ENCODE data around the gene C11orf16. TPM values are rescaled to one million over a fixed set of nuclear protein-coding genes. Genes with fewer than 3 reads are reported as not detected.

Gene C11orf16
- total RNA-seq, 1 donor from 2014 or later, result not detected

DNA sequence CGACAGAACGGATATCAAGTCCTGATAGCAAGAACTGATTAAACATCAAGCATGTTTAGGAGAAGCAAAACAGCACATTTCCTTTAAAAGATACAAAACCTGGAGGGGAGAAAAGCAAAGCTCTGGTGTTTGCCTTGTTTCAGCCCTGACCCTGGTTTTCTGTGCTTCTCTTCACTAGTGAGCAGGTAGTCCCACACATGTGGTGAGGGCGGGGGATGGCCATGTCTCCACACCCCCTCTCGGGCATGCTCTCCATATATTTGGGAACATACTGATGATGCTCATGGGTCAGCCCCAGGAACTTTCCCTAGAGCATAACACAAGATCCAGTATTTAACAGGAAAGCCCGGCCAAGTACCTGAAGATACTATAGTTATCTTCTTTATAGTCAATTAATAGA is 10.1 kb downstream of the C11orf16 start:
- H3K4me3 ChIP-seq (ENCODE audit: low read length in 3 of 3), result no peak overlapping the region
- no peak overlapping the region for H3K27ac ChIP-seq (ENCODE audit: low read depth, low read length)
- H3K9me3 ChIP-seq (ENCODE audit: control insufficient read depth in 3 of 3, low read length in 3 of 3), result no peaks in the 10 kb centered on the region
- H3K27me3 ChIP-seq (ENCODE audit: control insufficient read depth in 3 of 3, insufficient read depth in 3 of 3, low read length in 3 of 3), result no peaks in the 10 kb centered on the region
- no peak overlapping the region for H3K9ac ChIP-seq (ENCODE audit: low read depth in 1 of 3, low read length in 3 of 3)
- H3K4me1 ChIP-seq (ENCODE audit: control insufficient read depth in 3 of 3, insufficient read depth in 3 of 3, low read length in 3 of 3), result no peaks in the 10 kb centered on the region
- peaks cover 25 to 48% (median 32%) of the 10 kb centered on the region in 3 donors for H3K36me3 ChIP-seq (ENCODE audit: control insufficient read depth in 3 of 3, insufficient read depth in 3 of 3, low read length in 3 of 3)

DNA sequence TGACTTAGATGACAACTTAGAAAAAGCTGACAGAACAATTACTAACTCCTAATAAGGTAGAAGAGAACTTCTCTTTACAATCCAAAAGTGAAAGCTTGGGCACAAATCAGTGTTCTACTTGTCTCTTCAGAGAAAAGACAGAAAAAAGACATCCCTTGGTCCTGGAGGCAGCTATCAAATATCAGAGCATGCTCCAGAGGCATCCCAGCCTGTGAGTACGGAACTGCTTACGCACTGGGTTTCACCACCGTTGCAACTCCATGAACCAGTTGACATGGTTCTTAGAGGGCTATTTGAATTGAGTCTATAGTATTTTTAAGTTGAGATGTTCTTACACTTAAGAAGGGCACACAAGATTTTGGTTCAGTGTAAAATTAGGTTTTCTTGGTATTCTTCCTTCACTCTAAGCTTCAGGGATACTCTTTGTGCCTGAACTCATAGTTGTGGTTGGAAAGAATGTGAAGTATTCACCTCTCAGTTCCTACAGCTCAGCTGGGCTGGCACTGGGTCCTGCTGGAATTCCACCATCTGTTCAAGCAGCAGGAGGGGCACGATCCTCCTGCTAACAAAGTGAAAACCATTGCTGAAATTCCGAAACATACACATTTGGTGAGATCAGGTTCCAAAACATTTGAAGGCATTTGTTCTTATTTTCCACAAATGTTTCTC is 15.5 kb downstream of the C11orf16 start:
- peak overlapping the region in 2 of 3 donors; percentile 11 to 21 for H3K9ac ChIP-seq (ENCODE audit: low read depth in 1 of 3, low read length in 3 of 3)
- peak overlapping the region; percentile 58 for H3K27ac ChIP-seq (ENCODE audit: low read depth, low read length)
- H3K9me3 ChIP-seq (ENCODE audit: control insufficient read depth in 3 of 3, low read length in 3 of 3), result no peaks in the 10 kb centered on the region
- H3K27me3 ChIP-seq (ENCODE audit: control insufficient read depth in 3 of 3, insufficient read depth in 3 of 3, low read length in 3 of 3), result no peaks in the 10 kb centered on the region
- peaks cover 10 to 30% (median 22%) of the 10 kb centered on the region in 3 donors for H3K4me1 ChIP-seq (ENCODE audit: control insufficient read depth in 3 of 3, insufficient read depth in 3 of 3, low read length in 3 of 3)
- peaks cover 30 to 45% (median 39%) of the 10 kb centered on the region in 3 donors for H3K36me3 ChIP-seq (ENCODE audit: control insufficient read depth in 3 of 3, insufficient read depth in 3 of 3, low read length in 3 of 3)
- H3K4me3 ChIP-seq (ENCODE audit: low read length in 3 of 3), result peak overlapping the region in 2 of 3 donors; percentile 12 to 20

DNA sequence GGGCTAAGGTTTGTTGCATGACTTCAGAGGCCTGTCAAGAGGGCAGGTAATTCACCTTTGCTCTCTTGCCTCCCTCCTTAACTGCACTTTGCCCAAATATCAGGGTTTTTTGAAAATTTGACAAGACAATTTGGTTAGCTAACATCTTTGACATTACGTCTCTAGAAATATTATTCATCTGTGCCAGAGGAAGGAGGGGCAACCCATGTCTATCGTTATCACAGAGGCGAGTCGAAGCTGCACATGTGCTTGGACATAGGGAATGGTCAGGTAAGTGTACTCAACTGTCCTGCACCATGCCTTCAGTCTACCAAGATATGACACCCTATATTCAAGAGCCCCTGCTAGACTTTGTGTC is 18.1 kb downstream of the C11orf16 start:
- no peaks in the 10 kb centered on the region for H3K27me3 ChIP-seq (ENCODE audit: control insufficient read depth in 3 of 3, insufficient read depth in 3 of 3, low read length in 3 of 3)
- peaks cover 11 to 26% (median 22%) of the 10 kb centered on the region in 3 donors for H3K36me3 ChIP-seq (ENCODE audit: control insufficient read depth in 3 of 3, insufficient read depth in 3 of 3, low read length in 3 of 3)
- peak overlapping the region in 1 of 3 donors; percentile 2 for H3K4me3 ChIP-seq (ENCODE audit: low read length in 3 of 3)
- no peak overlapping the region for H3K27ac ChIP-seq (ENCODE audit: low read depth, low read length)
- peak overlapping the region in 1 of 3 donors; percentile 34 for H3K9ac ChIP-seq (ENCODE audit: low read depth in 1 of 3, low read length in 3 of 3)
- H3K9me3 ChIP-seq (ENCODE audit: control insufficient read depth in 3 of 3, low read length in 3 of 3), result no peaks in the 10 kb centered on the region
- peaks cover 19 to 42% (median 22%) of the 10 kb centered on the region in 3 donors for H3K4me1 ChIP-seq (ENCODE audit: control insufficient read depth in 3 of 3, insufficient read depth in 3 of 3, low read length in 3 of 3)

DNA sequence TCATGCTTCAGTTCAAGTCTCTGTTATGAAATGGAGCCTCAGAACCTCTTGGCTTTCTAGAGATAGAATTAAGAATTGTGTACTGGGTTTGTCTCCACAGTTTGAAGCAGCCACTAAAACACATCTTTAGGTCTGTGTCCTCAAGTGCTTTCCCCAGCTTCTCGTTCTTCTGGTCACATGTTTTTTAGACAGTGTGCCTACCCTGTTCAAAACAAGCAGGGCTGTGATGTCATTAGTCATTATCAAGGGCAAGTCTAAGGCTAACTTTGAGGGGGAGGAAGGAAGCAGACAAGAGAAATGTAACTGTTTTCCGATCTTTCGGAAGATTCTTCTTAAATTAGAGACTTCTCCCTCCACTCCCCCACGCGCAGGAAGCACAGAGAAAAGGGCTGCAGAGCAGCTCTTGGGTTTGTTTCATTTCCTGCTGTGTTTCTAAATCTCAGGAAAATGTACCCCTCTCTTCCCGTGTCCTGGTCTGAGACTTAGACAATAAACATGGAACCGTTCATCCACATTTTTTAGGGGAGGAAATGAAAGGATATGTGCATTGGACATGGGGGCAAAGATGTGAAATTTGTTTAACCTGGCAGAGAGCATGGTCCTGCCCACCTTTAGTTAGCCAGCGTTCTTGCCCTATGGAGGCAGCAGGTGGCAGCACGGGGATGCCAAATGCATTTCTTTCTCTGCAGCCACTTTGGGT is 18.6 kb downstream of the C11orf16 start:
- Histone ChIP-seq H3K27me3 (ENCODE audit: control insufficient read depth in 3 of 3, insufficient read depth in 3 of 3, low read length in 3 of 3) (no peaks in the 10 kb centered on the region), H3K27ac (ENCODE audit: low read depth, low read length) (peak overlapping the region; percentile 25), H3K36me3 (ENCODE audit: control insufficient read depth in 3 of 3, insufficient read depth in 3 of 3, low read length in 3 of 3) (peaks cover 9 to 21% (median 18%) of the 10 kb centered on the region in 3 donors), H3K9ac (ENCODE audit: low read depth in 1 of 3, low read length in 3 of 3) (peak overlapping the region in 1 of 3 donors; percentile 34), H3K4me1 (ENCODE audit: control insufficient read depth in 3 of 3, insufficient read depth in 3 of 3, low read length in 3 of 3) (peaks cover 19 to 42% (median 22%) of the 10 kb centered on the region in 3 donors), H3K9me3 (ENCODE audit: control insufficient read depth in 3 of 3, low read length in 3 of 3) (no peaks in the 10 kb centered on the region), H3K4me3 (ENCODE audit: low read length in 3 of 3) (peak overlapping the region in 1 of 3 donors; percentile 2)

DNA sequence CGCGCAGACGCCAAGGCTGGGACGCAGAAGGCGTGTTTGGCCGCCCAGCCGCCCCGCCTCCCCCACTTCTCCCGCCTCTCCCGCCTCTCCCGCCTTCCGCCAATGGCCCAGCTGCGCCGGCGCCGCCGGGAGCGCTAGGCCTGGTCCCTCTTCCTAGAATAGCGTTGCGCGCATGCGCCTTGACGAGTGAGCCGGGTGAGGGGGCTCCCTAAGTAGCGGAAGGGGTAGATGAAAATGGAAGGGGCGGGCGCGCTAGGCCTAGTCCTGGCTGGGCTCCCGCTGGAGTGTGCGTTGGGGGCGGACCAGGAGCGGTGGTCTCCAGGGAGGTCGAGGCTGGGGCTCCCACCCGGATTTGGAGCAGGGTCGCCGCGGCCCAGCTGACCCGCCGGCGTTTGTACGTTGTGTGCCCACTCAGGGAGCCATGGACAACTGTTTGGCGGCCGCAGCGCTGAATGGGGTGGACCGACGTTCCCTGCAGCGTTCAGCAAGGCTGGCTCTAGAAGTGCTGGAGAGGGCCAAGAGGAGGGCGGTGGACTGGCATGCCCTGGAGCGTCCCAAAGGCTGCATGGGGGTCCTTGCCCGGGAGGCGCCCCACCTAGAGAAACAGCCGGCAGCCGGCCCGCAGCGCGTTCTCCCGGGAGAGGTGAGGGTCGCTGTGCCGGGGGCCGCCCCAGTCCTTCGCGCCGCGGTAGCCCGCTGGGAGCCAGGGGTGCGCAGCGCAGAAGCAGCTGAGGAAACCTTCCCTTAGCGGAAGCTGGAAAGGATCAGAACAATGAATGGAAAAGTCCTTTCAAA is 21.5 kb downstream of the C11orf16 start, which contains the start of gene AKIP1:
AKIP1 (plus strand) TSS at position 161 of the 795 bp plus-strand sequence; CDS start at position 422, 261 bp downstream.
- H3K27me3 ChIP-seq (ENCODE audit: control insufficient read depth in 3 of 3, insufficient read depth in 3 of 3, low read length in 3 of 3), result no peaks in the 10 kb centered on the region
- H3K27ac ChIP-seq (ENCODE audit: low read depth, low read length), result peak within 1 kb of the TSS; percentile 82
- peaks cover 3 to 9% (median 4%) of the 10 kb centered on the region in 3 donors for H3K36me3 ChIP-seq (ENCODE audit: control insufficient read depth in 3 of 3, insufficient read depth in 3 of 3, low read length in 3 of 3)
- peak within 1 kb of the TSS; percentile 82 to 93 (median 91) for H3K9ac ChIP-seq (ENCODE audit: low read depth in 1 of 3, low read length in 3 of 3)
- no peaks in the 10 kb centered on the region for H3K9me3 ChIP-seq (ENCODE audit: control insufficient read depth in 3 of 3, low read length in 3 of 3)
- H3K4me1 ChIP-seq (ENCODE audit: control insufficient read depth in 3 of 3, insufficient read depth in 3 of 3, low read length in 3 of 3), result peaks cover 12 to 29% (median 12%) of the 10 kb centered on the region in 3 donors
- H3K4me3 ChIP-seq (ENCODE audit: low read length in 3 of 3), result peak within 1 kb of the TSS; percentile 84 to 95 (median 90)

DNA sequence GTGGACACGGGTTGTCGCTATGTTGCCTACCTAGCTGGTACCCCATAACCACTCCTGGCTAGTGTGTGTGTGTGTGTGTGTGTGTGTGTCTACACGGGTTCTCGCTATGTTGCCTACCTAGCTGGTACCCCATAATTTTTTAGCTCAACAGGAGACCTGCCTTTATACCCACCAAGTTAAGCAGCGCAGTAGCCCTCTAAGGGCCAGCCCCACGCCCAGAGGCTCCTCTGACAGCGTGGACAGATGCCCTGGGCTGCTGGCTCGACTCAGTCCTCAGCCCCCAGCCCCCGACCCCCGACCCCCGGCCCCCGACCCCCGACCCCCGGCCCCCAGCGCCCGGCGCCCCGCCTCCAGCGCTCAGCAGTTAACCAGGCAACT is 22.1 kb downstream of the C11orf16 start:
- Histone ChIP-seq H3K4me3 (ENCODE audit: low read length in 3 of 3) (peak overlapping the region; percentile 79 to 82 (median 80)), H3K27ac (ENCODE audit: low read depth, low read length) (no peak overlapping the region), H3K9me3 (ENCODE audit: control insufficient read depth in 3 of 3, low read length in 3 of 3) (no peaks in the 10 kb centered on the region), H3K36me3 (ENCODE audit: control insufficient read depth in 3 of 3, insufficient read depth in 3 of 3, low read length in 3 of 3) (peaks cover 3 to 8% (median 4%) of the 10 kb centered on the region in 3 donors), H3K4me1 (ENCODE audit: control insufficient read depth in 3 of 3, insufficient read depth in 3 of 3, low read length in 3 of 3) (peaks cover 12 to 29% (median 12%) of the 10 kb centered on the region in 3 donors), H3K9ac (ENCODE audit: low read depth in 1 of 3, low read length in 3 of 3) (peak overlapping the region; percentile 71 to 82 (median 74)), H3K27me3 (ENCODE audit: control insufficient read depth in 3 of 3, insufficient read depth in 3 of 3, low read length in 3 of 3) (no peaks in the 10 kb centered on the region)

DNA sequence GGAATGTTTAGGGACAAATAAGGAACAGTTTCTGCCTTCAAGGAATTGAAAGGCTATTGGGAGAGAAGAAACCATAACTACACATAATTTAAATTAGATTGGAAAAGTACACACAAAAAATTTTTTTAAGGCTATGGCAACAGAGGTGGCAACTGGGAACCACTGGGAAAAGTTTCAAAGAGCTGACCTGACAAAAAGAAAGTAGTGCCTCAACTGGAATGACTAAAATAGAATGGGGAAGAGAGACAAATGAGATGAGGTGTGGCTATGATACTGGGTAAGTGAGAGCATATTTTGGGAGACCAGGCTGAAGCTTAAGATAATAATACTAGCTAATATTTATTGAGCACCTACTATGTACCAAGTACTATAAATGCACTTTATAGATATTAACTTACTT is 24.6 kb downstream of the C11orf16 start:
- Histone ChIP-seq H3K36me3 (ENCODE audit: control insufficient read depth in 3 of 3, insufficient read depth in 3 of 3, low read length in 3 of 3) (no peaks in the 10 kb centered on the region), H3K4me3 (ENCODE audit: low read length in 3 of 3) (no peak overlapping the region), H3K27me3 (ENCODE audit: control insufficient read depth in 3 of 3, insufficient read depth in 3 of 3, low read length in 3 of 3) (no peaks in the 10 kb centered on the region), H3K9me3 (ENCODE audit: control insufficient read depth in 3 of 3, low read length in 3 of 3) (no peaks in the 10 kb centered on the region), H3K27ac (ENCODE audit: low read depth, low read length) (no peak overlapping the region), H3K4me1 (ENCODE audit: control insufficient read depth in 3 of 3, insufficient read depth in 3 of 3, low read length in 3 of 3) (peaks cover 2 to 15% (median 9%) of the 10 kb centered on the region in 3 donors), H3K9ac (ENCODE audit: low read depth in 1 of 3, low read length in 3 of 3) (no peak overlapping the region)

DNA sequence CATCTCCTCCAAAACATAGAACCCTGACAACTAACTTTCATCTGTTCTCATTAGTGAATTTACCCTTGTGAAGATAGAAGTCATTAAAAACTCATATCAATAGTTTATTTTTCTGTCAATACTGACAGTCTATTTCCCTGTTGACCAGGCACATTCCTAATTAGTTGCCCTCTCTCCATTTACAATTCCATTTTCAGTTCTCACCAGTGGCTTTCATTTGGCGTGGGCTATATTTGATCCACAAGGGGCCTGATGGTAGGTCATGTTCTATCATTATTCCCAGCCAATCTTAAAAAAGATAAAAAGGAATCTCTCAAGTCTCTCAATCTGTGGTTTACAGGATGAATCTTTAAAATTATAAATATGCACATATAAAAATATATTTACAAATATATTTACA is 25.6 kb downstream of the C11orf16 start:
- H3K4me1 ChIP-seq (ENCODE audit: control insufficient read depth in 3 of 3, insufficient read depth in 3 of 3, low read length in 3 of 3), result peaks cover 0 to 11% (median 9%) of the 10 kb centered on the region in 3 donors
- no peak overlapping the region for H3K9ac ChIP-seq (ENCODE audit: low read depth in 1 of 3, low read length in 3 of 3)
- H3K4me3 ChIP-seq (ENCODE audit: low read length in 3 of 3), result no peak overlapping the region
- H3K9me3 ChIP-seq (ENCODE audit: control insufficient read depth in 3 of 3, low read length in 3 of 3), result no peaks in the 10 kb centered on the region
- H3K27me3 ChIP-seq (ENCODE audit: control insufficient read depth in 3 of 3, insufficient read depth in 3 of 3, low read length in 3 of 3), result no peaks in the 10 kb centered on the region
- H3K27ac ChIP-seq (ENCODE audit: low read depth, low read length), result no peak overlapping the region
- no peaks in the 10 kb centered on the region for H3K36me3 ChIP-seq (ENCODE audit: control insufficient read depth in 3 of 3, insufficient read depth in 3 of 3, low read length in 3 of 3)

DNA sequence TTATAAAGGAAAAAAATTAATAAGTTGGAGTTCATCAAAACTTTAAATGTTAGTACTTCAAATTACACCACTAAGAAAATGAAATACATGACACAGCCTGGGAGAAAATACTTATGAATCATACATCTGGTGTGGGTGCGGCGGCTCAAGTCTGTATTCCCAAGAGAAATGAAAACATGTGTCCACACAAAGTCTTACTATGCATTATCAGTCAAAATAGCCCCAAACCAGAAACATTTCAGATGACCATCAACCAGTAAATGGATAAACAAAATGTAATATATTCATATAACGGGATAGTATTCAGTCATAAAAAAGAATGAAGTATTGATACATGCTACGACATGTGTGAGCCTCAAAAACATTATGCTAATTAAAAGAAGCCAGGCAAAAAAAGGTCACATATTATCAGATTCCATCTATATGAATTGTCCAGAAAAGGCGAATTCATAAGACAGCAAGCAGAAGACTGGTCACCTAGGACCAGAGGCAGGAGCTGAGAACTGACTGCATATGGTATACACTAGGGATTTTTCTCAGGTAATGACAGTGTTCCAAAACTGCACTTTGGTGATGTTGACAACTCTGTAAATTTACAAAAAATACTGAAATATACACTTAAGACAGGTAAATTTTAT is 27.1 kb downstream of the C11orf16 start:
- Histone ChIP-seq H3K9me3 (ENCODE audit: control insufficient read depth in 3 of 3, low read length in 3 of 3) (no peaks in the 10 kb centered on the region), H3K36me3 (ENCODE audit: control insufficient read depth in 3 of 3, insufficient read depth in 3 of 3, low read length in 3 of 3) (no peaks in the 10 kb centered on the region), H3K4me1 (ENCODE audit: control insufficient read depth in 3 of 3, insufficient read depth in 3 of 3, low read length in 3 of 3) (peaks cover 0 to 10% (median 9%) of the 10 kb centered on the region in 3 donors), H3K9ac (ENCODE audit: low read depth in 1 of 3, low read length in 3 of 3) (no peak overlapping the region), H3K27ac (ENCODE audit: low read depth, low read length) (no peak overlapping the region), H3K27me3 (ENCODE audit: control insufficient read depth in 3 of 3, insufficient read depth in 3 of 3, low read length in 3 of 3) (no peaks in the 10 kb centered on the region), H3K4me3 (ENCODE audit: low read length in 3 of 3) (no peak overlapping the region)

All from skeletal muscle tissue (tissue), 4 donors.